ENCODE data around the gene ARFGEF2. TPM values are rescaled to one million over a fixed set of nuclear protein-coding genes. Genes with fewer than 3 reads are reported as not detected.
"Not testable (repeated sequence)": the region's sequence is repeated elsewhere in the genome, so short reads cannot be mapped to it uniquely, and the experiment has no call there.

ARFGEF2 gene
- total RNA-seq, 2 donors from 2014 or later = 23.6 to 24.7 TPM

DNA sequence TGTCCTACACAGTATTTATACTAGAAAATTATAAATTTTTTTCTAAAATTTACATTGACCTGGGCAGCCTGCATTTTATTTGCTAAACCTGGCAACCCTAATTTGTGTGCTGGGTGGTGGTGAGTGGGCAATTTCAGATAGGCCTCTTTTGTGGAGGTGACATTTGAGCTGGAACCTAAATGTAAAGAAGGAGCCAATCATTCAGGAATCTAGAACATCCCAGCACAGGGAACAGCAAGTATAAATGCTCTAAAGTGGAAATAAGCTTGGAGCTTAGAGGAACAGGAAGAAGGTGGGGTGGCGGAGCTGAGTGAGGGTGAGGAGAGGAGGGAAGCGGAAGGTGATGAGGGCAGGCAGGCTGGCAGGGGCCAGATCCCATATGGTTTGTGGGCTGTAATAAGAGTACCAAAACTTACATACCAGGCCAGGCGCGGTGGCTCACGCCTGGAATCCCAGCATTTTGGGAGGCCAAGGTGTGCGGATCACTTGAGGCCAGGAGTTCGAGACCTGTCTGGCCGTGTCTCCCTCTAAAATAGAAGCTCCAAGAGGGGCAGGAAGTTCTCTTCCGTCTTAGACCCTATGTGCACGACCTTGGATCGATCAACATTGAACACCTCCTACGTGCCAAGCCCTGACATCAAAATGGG lies 124.1 kb downstream of the ARFGEF2 start:
- Mint-ChIP-seq H3K9me3 (no peaks in the 10 kb centered on the region), H3K27ac (peak overlapping the region; percentile 99 to 100), H3K36me3 (peaks cover 20 to 29% of the 10 kb centered on the region in 2 donors)
- ATAC-seq (peak; percentile 5 to 11), DNase-seq (ENCODE audit: low spot score in 2 of 2) (no peak)

DNA sequence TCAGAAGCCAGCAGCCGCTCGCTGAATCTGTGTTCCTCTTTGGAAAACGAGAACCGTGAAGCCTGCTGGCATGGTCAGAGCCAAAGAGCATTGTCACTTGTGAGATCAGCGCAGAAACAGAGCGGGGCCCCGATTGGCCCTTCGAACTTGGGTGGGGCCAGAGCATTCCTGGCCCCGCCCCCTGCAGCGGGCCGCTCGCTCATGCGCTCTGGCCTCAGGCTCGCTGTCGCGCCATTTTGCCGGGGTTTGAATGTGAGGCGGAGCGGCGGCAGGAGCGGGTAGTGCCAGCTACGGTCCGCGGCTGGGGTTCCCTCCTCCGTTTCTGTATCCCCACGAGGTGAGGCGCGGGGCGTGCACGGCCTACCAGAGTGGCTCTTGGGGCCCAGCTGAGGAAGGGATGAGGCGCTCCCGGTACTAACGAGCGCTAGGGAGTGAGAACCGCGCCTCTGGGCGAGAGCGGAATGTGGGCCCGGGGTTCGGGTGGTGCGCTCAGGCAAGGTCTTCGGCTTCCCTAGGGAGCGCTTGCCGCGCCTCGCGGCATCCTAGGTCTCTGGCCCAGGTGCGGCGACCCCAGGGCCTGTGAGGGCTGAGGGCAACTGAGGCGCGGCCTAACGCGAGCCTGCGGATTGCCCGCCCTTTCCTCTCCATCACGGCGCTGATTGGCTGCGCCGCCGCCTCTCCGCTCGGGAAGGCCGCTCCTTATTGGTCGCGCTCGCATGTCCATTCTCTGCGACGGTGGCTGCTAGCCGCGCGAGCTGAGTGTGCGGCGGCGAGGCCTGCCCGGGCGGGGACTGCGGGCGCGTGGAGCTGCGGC lies 124.8 kb downstream of the ARFGEF2 start, which contains the start of gene CSE1L:
CSE1L (plus strand) TSS at position 226 of the 814 bp plus-strand sequence. CDS start 12,152 bp downstream, outside the sequence.
- H3K9me3 Mint-ChIP-seq = no peaks in the 10 kb centered on the region
- DNase-seq (ENCODE audit: low spot score in 2 of 2) (peak; percentile 96 to 97), ATAC-seq (peak; percentile 91 to 93)
- H3K36me3 Mint-ChIP-seq = peaks cover 20 to 37% of the 10 kb centered on the region in 2 donors
- H3K27ac Mint-ChIP-seq = peak within 1 kb of the TSS; percentile 99 to 100

DNA sequence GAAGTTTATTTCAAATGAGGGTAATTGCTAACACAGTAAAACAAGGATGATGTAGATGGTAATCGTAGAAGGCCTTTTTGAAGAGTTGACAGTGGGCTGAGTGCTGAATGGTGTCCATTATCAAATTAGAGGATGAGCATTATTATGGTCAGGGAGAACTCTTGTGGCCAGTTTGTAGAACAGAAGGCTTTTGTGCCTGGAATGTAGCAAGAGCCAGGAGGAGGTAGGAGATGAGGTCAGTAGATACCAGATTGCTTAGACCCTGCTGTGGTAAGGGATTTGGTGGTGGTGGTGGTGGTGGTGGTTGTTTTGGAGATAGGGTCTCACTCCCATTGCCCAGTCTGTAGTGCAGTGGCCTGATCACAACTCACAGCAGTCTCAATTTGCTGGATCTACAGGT lies 130.8 kb downstream of the ARFGEF2 start:
- Mint-ChIP-seq H3K36me3 (peaks cover 19 to 49% of the 10 kb centered on the region in 2 donors), H3K27ac (no peak overlapping the region), H3K9me3 (no peaks in the 10 kb centered on the region)
- no peak for DNase-seq (ENCODE audit: low spot score in 2 of 2)
- ATAC-seq = no peak

DNA sequence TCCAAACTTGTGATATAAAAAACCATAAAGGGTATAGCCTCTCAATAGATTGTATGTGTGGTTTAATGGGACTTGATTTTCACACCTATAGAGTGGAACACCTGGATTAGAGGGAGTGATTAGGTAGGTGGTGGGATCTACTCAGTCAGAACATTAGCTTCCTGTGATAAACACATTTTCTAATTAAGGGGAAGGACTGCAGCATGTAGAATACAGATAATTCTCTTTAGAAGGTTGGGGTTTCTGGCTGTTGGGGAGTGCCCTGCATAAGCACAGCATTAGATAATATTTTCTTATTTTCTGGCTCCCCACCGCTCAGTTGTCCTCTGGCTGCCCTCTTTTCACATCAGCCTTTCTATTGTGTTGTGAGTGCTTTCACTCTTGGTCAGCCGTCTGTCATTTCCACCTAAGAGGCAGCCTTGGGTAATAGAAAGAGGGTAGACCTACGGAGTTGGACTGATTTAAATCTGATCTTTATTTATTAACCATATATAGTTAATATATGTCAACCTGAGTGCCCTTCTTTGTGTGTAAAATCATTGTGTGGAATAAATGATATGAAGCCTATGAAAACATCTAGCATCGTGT lies 132.6 kb downstream of the ARFGEF2 start:
- H3K27ac Mint-ChIP-seq = peak overlapping the region in 1 of 2 donors; percentile 77
- no peak for ATAC-seq
- peaks cover 5 to 31% of the 10 kb centered on the region in 2 donors for H3K36me3 Mint-ChIP-seq
- no peaks in the 10 kb centered on the region for H3K9me3 Mint-ChIP-seq
- no peak for DNase-seq (ENCODE audit: low spot score in 2 of 2)

DNA sequence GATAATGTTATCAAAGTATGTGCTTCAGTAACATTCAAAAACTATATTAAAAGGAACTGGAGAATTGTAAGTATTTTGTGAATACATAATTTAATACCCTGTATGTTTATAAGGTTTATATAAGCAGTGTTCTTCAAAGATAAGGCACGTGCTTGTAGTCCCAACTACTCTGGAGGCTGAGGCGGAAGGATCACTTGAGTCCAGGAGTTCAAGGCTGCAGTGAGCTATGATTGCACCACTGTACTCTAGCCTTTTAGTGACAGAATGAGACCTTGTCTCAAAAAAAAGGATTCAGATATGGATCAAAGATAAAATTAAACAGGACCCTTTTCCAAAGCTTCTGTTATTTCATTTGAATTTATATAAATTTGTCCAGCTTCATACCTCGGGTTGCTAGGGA lies 141.8 kb downstream of the ARFGEF2 start:
- Mint-ChIP-seq H3K27ac (no peak overlapping the region), H3K9me3 (no peaks in the 10 kb centered on the region), H3K36me3 (peaks cover 0 to 14% of the 10 kb centered on the region in 2 donors)
- DNase-seq (ENCODE audit: low spot score in 2 of 2) = no peak
- no peak for ATAC-seq

DNA sequence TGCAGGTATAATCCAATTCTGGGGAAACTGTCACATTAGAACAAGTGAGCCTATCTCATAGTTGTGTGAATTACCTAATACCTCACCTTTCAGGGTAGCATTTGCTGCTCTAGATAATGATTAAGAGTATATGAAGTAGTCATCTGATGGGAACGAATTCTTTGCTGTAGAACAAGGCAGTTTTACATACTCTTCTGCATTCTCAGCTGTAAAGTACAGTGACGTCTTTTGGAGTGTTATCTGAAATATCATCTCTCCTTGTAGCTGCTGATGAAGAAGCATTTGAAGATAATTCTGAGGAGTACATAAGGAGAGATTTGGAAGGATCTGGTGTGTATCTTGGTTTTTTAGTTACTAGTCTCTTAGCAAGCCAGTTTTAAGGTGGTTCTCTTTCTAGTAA lies 153.0 kb downstream of the ARFGEF2 start:
- Mint-ChIP-seq H3K36me3 (peaks cover 4 to 24% of the 10 kb centered on the region in 2 donors), H3K27ac (peak overlapping the region in 1 of 2 donors; percentile 1), H3K9me3 (no peaks in the 10 kb centered on the region)
- no peak for ATAC-seq
- DNase-seq (ENCODE audit: low spot score in 2 of 2) = no peak

DNA sequence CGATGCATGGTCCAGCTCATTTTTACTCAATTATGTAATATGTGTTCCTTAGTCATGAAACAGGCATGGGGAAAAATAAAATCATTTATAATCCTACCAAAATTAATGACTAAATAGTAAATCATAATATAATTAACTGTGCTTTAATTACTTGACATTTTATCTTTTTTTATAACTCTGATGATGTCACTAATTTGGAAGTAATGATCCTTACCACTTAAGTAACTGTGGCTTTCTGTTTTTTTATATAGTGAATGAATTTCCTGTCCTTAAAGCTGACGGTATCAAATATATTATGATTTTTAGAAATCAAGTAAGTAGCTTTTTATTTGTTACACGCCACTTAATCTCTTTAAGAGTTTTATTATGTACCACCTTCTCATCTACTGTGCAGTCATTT lies 156.8 kb downstream of the ARFGEF2 start:
- DNase-seq (ENCODE audit: low spot score in 2 of 2) (no peak), ATAC-seq (no peak)
- H3K36me3 Mint-ChIP-seq = peaks cover 6 to 29% of the 10 kb centered on the region in 2 donors
- H3K9me3 Mint-ChIP-seq = no peaks in the 10 kb centered on the region
- no peak overlapping the region for H3K27ac Mint-ChIP-seq

DNA sequence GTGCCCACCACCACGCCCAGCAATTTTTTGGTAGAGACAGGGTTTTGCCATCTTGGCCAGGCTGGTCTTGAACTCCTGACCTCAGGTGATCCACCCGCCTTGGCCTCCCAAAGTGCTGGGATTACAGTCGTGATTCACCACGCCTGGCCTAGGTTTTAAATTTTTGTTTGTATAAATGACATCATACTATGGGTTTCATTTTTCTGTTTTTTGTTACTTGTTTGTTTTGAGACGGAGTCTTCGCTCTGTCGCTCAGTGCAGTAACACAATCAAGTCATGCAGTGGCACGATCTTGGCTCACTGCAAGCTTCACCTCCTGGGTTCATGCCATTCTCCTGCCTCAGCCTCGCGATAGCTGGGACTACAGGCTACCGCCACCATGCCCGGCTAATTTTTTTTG lies 160.8 kb downstream of the ARFGEF2 start:
- not testable (repeated sequence) for H3K27ac Mint-ChIP-seq; ATAC-seq; H3K9me3 Mint-ChIP-seq; DNase-seq (ENCODE audit: low spot score in 2 of 2)
- peaks cover 16 to 32% of the 10 kb centered on the region in 2 donors for H3K36me3 Mint-ChIP-seq

Other genes with a start within 250 kb of the ARFGEF2 start
- gene PREX1, start 93.7 kb upstream of the ARFGEF2 start, total RNA-seq = 10 to 100 TPM; 30.6 to 51.8 TPM
- gene CSE1L, start 124.6 kb downstream of the ARFGEF2 start, total RNA-seq = 100 to 1,000 TPM in 1 of 2 donors, 10 to 100 TPM in 1; 78.6 to 108 TPM